Endothelial cell of umbilical vein (primary cell): ENCODE data around the gene POLR2H. TPM values are rescaled to one million over a fixed set of nuclear protein-coding genes. Genes with fewer than 3 reads are reported as not detected.

Experiments
- BruUV-seq: library from RNA; stranded (reverse); fragments of 400-500 nt; replicated peaks from 2 replicates; lab custom pipeline; 2021; lab: Mats Ljungman, UMichigan
- CTCF ChIA-PET: fragments of 300-600, 350-600 bp; sonication (Branson Sonifier 250); formaldehyde crosslinking; loops from one replicate; lab custom pipeline; 2021; ENCODE audit warnings: antibody characterized with exemption, inconsistent platforms; lab: Charles Lee
- POLR2A ChIA-PET: fragments of 300-600, 350-600 bp; sonication (Branson Sonifier 250); formaldehyde crosslinking; loops from one replicate; lab custom pipeline; 2021; ENCODE audit warnings: antibody characterized with exemption, inconsistent platforms; lab: Charles Lee
- DNase-seq: peaks from one replicate; pipeline ENCODE4 v3.0.0-alpha.2; 2011; ENCODE audit warnings: low read depth, low spot score
- FAIRE-seq: peaks from 2 replicates; lab custom pipeline; 2011; peaks lifted over from hg19 to GRCh38; lab: Jason Lieb, UNC
- H2AFZ ChIP-seq: 2 replicates; pipeline ENCODE4 v1.6.0; 2012; ENCODE audit warnings: low read depth, low read length, control low read depth, inconsistent platforms
- H3K27ac ChIP-seq: 2 replicates; pipeline ENCODE4 v1.5.1; 2011; ENCODE audit warnings: low read depth, mild to moderate bottlenecking, control low read depth, low read length, moderate library complexity; ENCODE audit not compliant: insufficient read depth
- H3K27me3 ChIP-seq, 2 experiments: 2 replicates each; pipeline versions ENCODE4 v1.6.0 to v1.6.1; 2011; ENCODE audit warnings: low read length in 2 of 2, mixed read lengths in 1 of 2; ENCODE audit not compliant: control insufficient read depth in 2 of 2, insufficient read depth in 2 of 2
- H3K36me3 ChIP-seq, 2 experiments: 2 replicates in 1 of 2; 3 replicates in 1 of 2; pipeline ENCODE4 v1.5.1; 2011; ENCODE audit warnings: low read length in 2 of 2, mild to moderate bottlenecking in 1 of 2, moderate library complexity in 1 of 2; ENCODE audit not compliant: control insufficient read depth in 2 of 2, insufficient read depth in 2 of 2; ENCODE audit errors: extremely low read depth in 1 of 2
- H3K4me1 ChIP-seq: 3 replicates; pipeline ENCODE4 v1.5.1; 2011; ENCODE audit warnings: mild to moderate bottlenecking, low read length; ENCODE audit not compliant: control insufficient read depth, insufficient read depth; ENCODE audit errors: extremely low read depth
- H3K4me2 ChIP-seq: 2 replicates; pipeline ENCODE4 v1.6.1; 2011; ENCODE audit warnings: low read length, control low read depth, mixed read lengths; ENCODE audit not compliant: insufficient read depth
- H3K4me3 ChIP-seq, 3 experiments: fragments of 200-600 bp in 1 of 3; sonication (generic), shearing (Covaris generic) in 1 of 3; replicated peaks in 1 of 3; 2 replicates each; pipeline ENCODE4 v1.5.1; 2011 to 2016; ENCODE audit warnings: control low read depth in 3 of 3, low read length in 3 of 3, mild to moderate bottlenecking in 2 of 3, inconsistent platforms in 1 of 3, low read depth in 1 of 3, moderate library complexity in 1 of 3; ENCODE audit not compliant: insufficient read depth in 1 of 3
- H3K79me2 ChIP-seq: 2 replicates; pipeline ENCODE4 v1.6.0; 2012; ENCODE audit warnings: low read length, inconsistent platforms; ENCODE audit not compliant: control insufficient read depth, insufficient read depth
- H3K9ac ChIP-seq: replicated peaks from 2 replicates; pipeline ENCODE3; 2011; ENCODE audit warnings: low read length, control low read depth; ENCODE audit not compliant: insufficient read depth; ENCODE audit errors: extremely low read depth
- H3K9me1 ChIP-seq: replicated peaks from 3 replicates; pipeline ENCODE4 v1.6.0; 2011; ENCODE audit warnings: mild to moderate bottlenecking, low read length; ENCODE audit not compliant: control insufficient read depth, insufficient read depth; ENCODE audit errors: extremely low read depth
- H3K9me3 ChIP-seq: replicated peaks from 2 replicates; pipeline ENCODE4 v1.5.1; 2012; ENCODE audit warnings: low read length, inconsistent platforms; ENCODE audit not compliant: control insufficient read depth, insufficient read depth
- H4K20me1 ChIP-seq: replicated peaks from 2 replicates; pipeline ENCODE3; 2011; ENCODE audit warnings: mild to moderate bottlenecking, low read length; ENCODE audit not compliant: control insufficient read depth, insufficient read depth; ENCODE audit errors: extremely low read depth
- CTCF ChIP-seq, 2 donors: IDR thresholded peaks; 1 replicate in 1 of 2; 2 replicates in 1 of 2; pipeline ENCODE4 v1.5.1; 2011; ENCODE audit warnings: low read length in 2 of 2, mild to moderate bottlenecking in 2 of 2, moderate library complexity in 2 of 2, control low read depth in 1 of 2, inconsistent platforms in 1 of 2, low read depth in 1 of 2; ENCODE audit not compliant: insufficient read depth in 1 of 2; ENCODE audit errors: extremely low read depth in 1 of 2
- GATA2 ChIP-seq: IDR thresholded peaks from 2 replicates; pipeline ENCODE4 v1.7.0; 2011; ENCODE audit warnings: low read depth, mild to moderate bottlenecking, moderate library complexity, mixed read lengths, low read length; ENCODE audit not compliant: insufficient read length, insufficient read depth
- MAX ChIP-seq: IDR thresholded peaks from 2 replicates; pipeline ENCODE4 v1.6.1; 2011; ENCODE audit not compliant: insufficient read depth, insufficient read length
- POLR2AphosphoS5 ChIP-seq: IDR thresholded peaks from 2 replicates; pipeline ENCODE4 v1.6.1; 2012; ENCODE audit warnings: low read depth, mild to moderate bottlenecking, control low read depth, low read length, moderate library complexity; ENCODE audit not compliant: insufficient read depth
- dilution Hi-C: fragments of 300-500 bp; cut with MboI; formaldehyde crosslinking; loops from one replicate; pipeline ENCODE4 v1.15.0; 2019; ENCODE audit warnings: low sequenced_read_pairs; ENCODE audit not compliant: extremely low pct_ligation_motif_present
- intact Hi-C: fragments of 100-400 bp; cut with micrococcal nuclease; formaldehyde crosslinking; loops from one replicate; pipeline ENCODE4 v1.10.0; 2022
- polyA plus RNA-seq, 4 experiments: library from polyadenylated mRNA; depleted of rRNA in 3 of 4; stranded (reverse) in 3 of 4; unstranded in 1 of 4; fragments of >200 nt; gene quantifications; 2 replicates each; pipeline versions ENCODE4 v1.2.1 to v1.2.3, GENCODE V29; 2011 to 2012; ENCODE audit warnings: missing spikeins in 1 of 4
- total RNA-seq: library from RNA; stranded (reverse); gene quantifications from 2 replicates; pipeline ENCODE4 v1.2.3, GENCODE V29; 2021

Gene POLR2H
- total and polyA plus RNA-seq, 2 donors (not counting 3 experiments of a cell fraction or from before 2014, with no cell fraction given), result 89.0 to 276 TPM

DNA sequence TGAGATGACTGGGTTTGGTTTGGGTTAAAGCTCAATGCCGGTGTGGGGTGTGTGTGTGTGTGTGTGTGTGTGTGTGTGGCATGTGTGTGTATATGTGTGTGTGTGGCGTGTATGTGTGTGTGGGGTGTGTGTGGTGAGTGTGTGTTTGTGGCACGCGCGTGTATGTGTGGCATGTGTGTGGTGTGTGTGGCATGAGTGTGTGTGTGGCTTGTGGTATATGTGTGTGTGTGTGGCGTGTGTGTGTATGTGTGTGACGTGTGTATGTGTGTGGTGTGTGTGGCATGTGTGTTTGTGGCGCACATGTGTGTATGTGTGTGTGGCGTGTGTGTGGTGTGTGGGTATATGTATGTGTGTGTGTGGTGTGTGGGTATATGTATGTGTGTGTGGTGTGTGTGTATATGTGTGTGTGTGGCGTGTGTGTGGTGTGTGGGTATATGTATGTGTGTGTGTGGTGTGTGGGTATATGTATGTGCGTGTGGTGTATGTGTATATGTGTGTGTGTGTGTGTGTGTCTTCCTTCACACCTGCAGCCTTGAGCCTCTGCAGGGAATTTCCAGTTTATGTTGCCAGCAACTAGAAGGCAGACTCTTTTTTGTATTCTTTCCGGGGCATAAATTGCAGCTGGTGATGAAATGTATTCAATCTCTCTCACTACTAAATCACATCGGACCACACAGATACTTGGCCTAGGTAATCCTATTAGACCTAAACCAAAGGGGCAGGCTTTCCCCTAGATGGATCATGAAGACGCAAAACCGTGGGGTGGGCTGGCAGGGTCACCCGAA, 53.1 kb downstream of the POLR2H start:
- H3K9me3 ChIP-seq, result no peaks in the 10 kb centered on the region
- H3K79me2 ChIP-seq, result no peaks in the 10 kb centered on the region
- no peak overlapping the region for H3K4me3 ChIP-seq
- H3K27me3 ChIP-seq, result no peaks in the 10 kb centered on the region
- H3K36me3 ChIP-seq, result no peaks in the 10 kb centered on the region
- no peaks in the 10 kb centered on the region for H3K4me1 ChIP-seq
- H3K9me1 ChIP-seq, result no peaks in the 10 kb centered on the region
- dilution Hi-C loops (no loop called here), intact Hi-C loops (no loop called here)
- no TSS peak for BruUV-seq
- DNase-seq (no peak), FAIRE-seq (peak; percentile 68)
- no peak overlapping the region for H2AFZ ChIP-seq
- no peak overlapping the region for H3K4me2 ChIP-seq
- no peaks in the 10 kb centered on the region for H4K20me1 ChIP-seq
- TF ChIP-seq MAX, result no peak
- TF ChIP-seq CTCF (IDR thresholded peaks at IDR 0.05; ENCODE audit: extremely low read depth in 1 of 2, insufficient read depth in 1 of 2, low read depth in 1 of 2, low read length in 2 of 2), result no peak
- TF ChIP-seq POLR2AphosphoS5, result no peak
- TF ChIP-seq GATA2, result no peak
- ChIA-PET POLR2A (no interaction called here), CTCF (interaction anchor here (1.7 to 13.7 kb wide), 6 partner anchors 38 to 126 kb away, joined by 4 to 198 read pairs (median 56); no protein-coding TSS in a partner anchor)
- no peak overlapping the region for H3K9ac ChIP-seq
- no peak overlapping the region for H3K27ac ChIP-seq
